B cell (primary cell): ENCODE measurements around the gene AKR1B15. TPM values are rescaled to one million over a fixed set of nuclear protein-coding genes. Genes with fewer than 3 reads are reported as not detected.

Experiments used
- ATAC-seq: fragments of 200-7000 bp; cut with Tn5 transposase; one replicate; pipeline ENCODE4 v1.10.0; 2021; ENCODE audit warnings: low read depth, mild to moderate bottlenecking, moderate number of reproducible peaks, moderate library complexity
- CTCF ChIA-PET: fragments of 350-600 bp; sonication (Branson Sonifier 250); formaldehyde crosslinking; loops from one replicate; lab custom pipeline; 2021; ENCODE audit warnings: antibody characterized with exemption, inconsistent platforms; lab: Charles Lee
- POLR2A ChIA-PET: fragments of 350-600 bp; sonication (Branson Sonifier 250); formaldehyde crosslinking; loops from one replicate; lab custom pipeline; 2021; ENCODE audit warnings: antibody characterized with exemption; lab: Charles Lee
- DNase-seq: peaks from one replicate; pipeline ENCODE4 v3.0.0; 2013
- H2AFZ ChIP-seq: 2 replicates; pipeline ENCODE4 v1.6.1; 2012; ENCODE audit warnings: mild to moderate bottlenecking, low read depth, low read length; ENCODE audit not compliant: insufficient read depth, poor library complexity, severe bottlenecking
- H3K27ac ChIP-seq, 2 donors: 1 replicate in 1 of 2; 2 replicates in 1 of 2; pipeline ENCODE4 v1.5.1; 2012 to 2013; ENCODE audit warnings: low read length in 2 of 2, mild to moderate bottlenecking in 2 of 2, moderate library complexity in 1 of 2
- H3K27me3 ChIP-seq, 4 experiments: fragments of 200-600 bp in 1 of 4; sonication (generic) in 1 of 4; replicated peaks in 1 of 4; 1 replicate in 2 of 4; 2 replicates in 2 of 4; pipeline versions ENCODE4 v1.6.1 to v1.7.0; 2013 to 2016; ENCODE audit warnings: low read length in 3 of 4, mild to moderate bottlenecking in 2 of 4, mixed read lengths in 1 of 4, moderate library complexity in 1 of 4; ENCODE audit not compliant: insufficient read depth in 4 of 4, control insufficient read depth in 3 of 4; ENCODE audit errors: control extremely low read depth in 1 of 4
- H3K36me3 ChIP-seq, 2 experiments: replicated peaks in 1 of 2; 1 replicate in 1 of 2; 2 replicates in 1 of 2; pipeline versions ENCODE4 v1.6.1 to v1.7.1; 2013; ENCODE audit warnings: low read length in 1 of 2; ENCODE audit not compliant: insufficient read depth in 2 of 2, control insufficient read depth in 1 of 2; ENCODE audit errors: control extremely low read depth in 1 of 2, extremely low read depth in 1 of 2
- H3K4me1 ChIP-seq, 2 donors: fragments of 200-600 bp in 1 of 2; sonication (generic) in 1 of 2; 1 replicate in 1 of 2; 2 replicates in 1 of 2; pipeline versions ENCODE4 v1.5.1 to v1.6.1; 2013 to 2017; ENCODE audit warnings: low read length in 2 of 2; ENCODE audit not compliant: control insufficient read depth in 2 of 2, insufficient read depth in 2 of 2
- H3K4me2 ChIP-seq: replicated peaks from 2 replicates; pipeline ENCODE3; 2012; ENCODE audit warnings: mild to moderate bottlenecking, low read depth, low read length; ENCODE audit not compliant: poor library complexity, severe bottlenecking
- H3K4me3 ChIP-seq, 5 experiments: fragments of 200-600 bp in 1 of 5; sonication (generic) in 1 of 5; 1 replicate in 3 of 5; 2 replicates in 2 of 5; pipeline versions ENCODE4 v1.5.1 to v1.7.0; 2011 to 2016; ENCODE audit warnings: low read length in 4 of 5, mild to moderate bottlenecking in 4 of 5, low read depth in 2 of 5, control low read depth in 1 of 5, moderate library complexity in 1 of 5; ENCODE audit not compliant: insufficient read depth in 1 of 5; ENCODE audit errors: control extremely low read depth in 1 of 5, extremely low read depth in 1 of 5
- H3K79me2 ChIP-seq: fragments of 200-600 bp; sonication (generic); one replicate; pipeline ENCODE4 v1.6.0; 2016; ENCODE audit warnings: low read length; ENCODE audit not compliant: control insufficient read depth, insufficient read depth
- H3K9ac ChIP-seq: fragments of 200-600 bp; sonication (generic); 2 replicates; pipeline ENCODE4 v1.6.1; 2017; ENCODE audit warnings: mild to moderate bottlenecking, low read length, moderate library complexity
- H3K9me3 ChIP-seq, 3 donors: one replicate each; pipeline versions ENCODE4 v1.6.1 to v1.7.1; 2013; ENCODE audit warnings: low read length in 2 of 3; ENCODE audit not compliant: control insufficient read depth in 2 of 3, insufficient read depth in 1 of 3; ENCODE audit errors: control extremely low read depth in 1 of 3
- H4K20me1 ChIP-seq: 2 replicates; pipeline ENCODE4 v1.6.0; 2012; ENCODE audit warnings: mild to moderate bottlenecking, low read length; ENCODE audit not compliant: insufficient read depth, control insufficient read depth, poor library complexity, severe bottlenecking
- H3K27ac Mint-ChIP-seq: one replicate; pipeline ENCODE4 v1.8.0; 2021; ENCODE audit warnings: mixed read lengths
- H3K27me3 Mint-ChIP-seq: one replicate; pipeline ENCODE4 v1.8.0; 2021; ENCODE audit warnings: mixed read lengths
- H3K4me1 Mint-ChIP-seq: one replicate; pipeline ENCODE4 v1.8.0; 2021; ENCODE audit warnings: mixed read lengths
- H3K4me3 Mint-ChIP-seq: one replicate; pipeline ENCODE4 v1.8.0; 2021; ENCODE audit warnings: mixed read lengths
- H3K9me3 Mint-ChIP-seq: one replicate; pipeline ENCODE4 v1.8.0; 2022; ENCODE audit warnings: mixed read lengths; ENCODE audit not compliant: insufficient read depth
- CTCF ChIP-seq: fragments of 200-600 bp; IDR thresholded peaks from one replicate; pipeline ENCODE4 v1.8.0; 2022; ENCODE audit warnings: antibody characterized with exemption, mild to moderate bottlenecking
- EZH2 ChIP-seq: IDR thresholded peaks from 2 replicates; pipeline ENCODE4 v1.6.1; 2012; ENCODE audit warnings: borderline replicate concordance, low read depth, mild to moderate bottlenecking, moderate library complexity, low read length; ENCODE audit not compliant: insufficient read depth, poor library complexity, severe bottlenecking
- WGBS: methylation state at CpG from one replicate; pipeline ENCODE4 v1.1.5; 2013; ENCODE audit warnings: missing lambda C conversion rate; ENCODE audit not compliant: insufficient coverage; 5-methylcytosine and 5-hydroxymethylcytosine counted together
- intact Hi-C: fragments of 100-400 bp; cut with micrococcal nuclease; formaldehyde crosslinking; loops from one replicate; pipeline ENCODE4 v1.10.0; 2022
- polyA plus RNA-seq: library from polyadenylated mRNA; depleted of rRNA; stranded (reverse); fragments of >200 nt; gene quantifications from 2 replicates; pipeline ENCODE4 v1.2.3, GENCODE V29; 2012
- total RNA-seq, 2 donors: library from RNA; stranded (reverse); fragments of 120-200 nt in 1 of 2; gene quantifications; 1 replicate in 1 of 2; 2 replicates in 1 of 2; pipeline versions ENCODE4 v1.2.3 to v1.2.4, GENCODE V29; 2013 to 2022

Gene AKR1B15
- total and polyA plus RNA-seq, 2 donors (not counting 1 experiment from before 2014, with no cell fraction given): not detected

GRCh38 chr7:134605978-134606923, 57.3 kb downstream of the AKR1B15 start:
- intact Hi-C loops: loop anchor here (1.0 kb wide), 2 partner anchors 92 to 348 kb away; no protein-coding TSS in a partner anchor
- no peak overlapping the region for H3K27ac Mint-ChIP-seq
- H3K27me3 Mint-ChIP-seq: peaks cover 43% of the 10 kb centered on the region
- Histone ChIP-seq H4K20me1 (no peaks in the 10 kb centered on the region), H3K36me3 (no peaks in the 10 kb centered on the region), H3K9me3 (no peaks in the 10 kb centered on the region), H3K4me2 (peak overlapping the region; percentile 37), H3K27me3 (peaks cover 0 to 13% (median 2%) of the 10 kb centered on the region in 4 experiments), H3K27ac (no peak overlapping the region), H3K79me2 (no peaks in the 10 kb centered on the region), H3K9ac (no peak overlapping the region), H3K4me1 (peaks cover 0 to 3% of the 10 kb centered on the region in 2 donors), H3K4me3 (no peak overlapping the region), H2AFZ (peak overlapping the region; percentile 45)
- ATAC-seq (peak; percentile 71), DNase-seq (peak; percentile 72)
- peaks cover 3% of the 10 kb centered on the region for H3K4me1 Mint-ChIP-seq
- ChIA-PET POLR2A (no interaction called here), CTCF (interaction anchor here (0.6 to 7.2 kb wide), 15 partner anchors 14 to 588 kb away, joined by 3 to 160 read pairs (median 3); no protein-coding TSS in a partner anchor)
- 22% methylated on average over 8 of the region's 14 CpGs for WGBS
- H3K9me3 Mint-ChIP-seq: no peaks in the 10 kb centered on the region
- H3K4me3 Mint-ChIP-seq: no peak overlapping the region
- TF ChIP-seq EZH2 (no peak), CTCF (peak; percentile 94)
